ENCODE data around the gene ALDOB. TPM values are rescaled to one million over a fixed set of nuclear protein-coding genes. Genes with fewer than 3 reads are reported as not detected.

ALDOB gene
- total RNA-seq, 4 donors from 2014 or later = 5.1 to 8.7 TPM; not detected in 2

GRCh38 chr9:101458963-101459631, 23.5 kb upstream of the ALDOB start:
- DNase-seq (no peak), ATAC-seq (peak; percentile 83 to 85)
- peaks cover 0 to 5% (median 0%) of the 10 kb centered on the region in 3 donors for H3K27me3 ChIP-seq
- peak; percentile 14 to 75 (median 52) for TF ChIP-seq CTCF (IDR thresholded peaks at IDR 0.05 in 4 of 5, conservative IDR thresholded peaks at IDR 0.05 in 1 of 5)
- TF ChIP-seq POLR2A (IDR thresholded peaks at IDR 0.05) = no peak
- H3K9me3 ChIP-seq = no peaks in the 10 kb centered on the region
- no peaks in the 10 kb centered on the region for H3K36me3 ChIP-seq
- H3K4me1 ChIP-seq = no peaks in the 10 kb centered on the region
- in situ Hi-C loops (cut with MboI; ENCODE audit: low sequenced_read_pairs in 4 of 4) (loop anchor here in 3 of 4 donors (5.0 kb wide), 1 partner anchor 73 kb away; the partner anchor contains the start of gene RNF20 (in 3 of the 3)), intact Hi-C loops (cut with DNase I; ENCODE audit: low total_unique reads) (loop anchor here (1.0 kb wide), 1 partner anchor 71 kb away; no protein-coding TSS in a partner anchor)
- no peak overlapping the region for H3K27ac ChIP-seq
- no peak overlapping the region for H3K4me3 ChIP-seq

- Histone ChIP-seq H3K27ac (no peak overlapping the region), H3K9me3 (no peaks in the 10 kb centered on the region), H3K4me3 (no peak overlapping the region), H3K36me3 (no peaks in the 10 kb centered on the region), H3K27me3 (no peaks in the 10 kb centered on the region), H3K4me1 (no peaks in the 10 kb centered on the region)
- no peak for ATAC-seq
- no peak for DNase-seq
- in situ Hi-C loops (cut with MboI; ENCODE audit: low sequenced_read_pairs in 4 of 4) (loop anchor here in 3 of 4 donors (5.0 kb wide), 1 partner anchor 75 kb away; the partner anchor contains the start of gene RNF20 (in 3 of the 3)), intact Hi-C loops (cut with DNase I; ENCODE audit: low total_unique reads) (no loop called here)
- no peak for TF ChIP-seq POLR2A (IDR thresholded peaks at IDR 0.05)
- TF ChIP-seq CTCF (IDR thresholded peaks at IDR 0.05 in 4 of 5, conservative IDR thresholded peaks at IDR 0.05 in 1 of 5) = no peak
These were observed 21.4 kb upstream of the ALDOB start for GRCh38 chr9:101457003-101457402.

GRCh38 chr9:101455656-101456240, 20.2 kb upstream of the ALDOB start:
- in situ Hi-C loops (cut with MboI; ENCODE audit: low sequenced_read_pairs in 4 of 4) = loop anchor here in 3 of 4 donors (5.0 kb wide), 1 partner anchor 77 kb away; the partner anchor contains the start of gene RNF20 (in 3 of the 3)

GRCh38 chr9:101453776-101454570, 18.4 kb upstream of the ALDOB start:
- no peak for DNase-seq
- Histone ChIP-seq H3K4me1 (no peaks in the 10 kb centered on the region), H3K27ac (no peak overlapping the region), H3K36me3 (no peaks in the 10 kb centered on the region), H3K4me3 (no peak overlapping the region), H3K9me3 (no peaks in the 10 kb centered on the region), H3K27me3 (no peaks in the 10 kb centered on the region)
- no peak for ATAC-seq
- TF ChIP-seq POLR2A (IDR thresholded peaks at IDR 0.05) = no peak
- TF ChIP-seq CTCF (IDR thresholded peaks at IDR 0.05 in 4 of 5, conservative IDR thresholded peaks at IDR 0.05 in 1 of 5) = no peak
- intact Hi-C loops (cut with DNase I; ENCODE audit: low total_unique reads) = no loop called here
- in situ Hi-C loops (cut with MboI; ENCODE audit: low sequenced_read_pairs in 4 of 4) = no loop called here

More at GRCh38 chr9:101455656-101456240, 20.2 kb upstream of the ALDOB start:
- Histone ChIP-seq H3K27me3 (no peaks in the 10 kb centered on the region), H3K4me1 (no peaks in the 10 kb centered on the region), H3K9me3 (no peaks in the 10 kb centered on the region), H3K4me3 (no peak overlapping the region), H3K36me3 (no peaks in the 10 kb centered on the region), H3K27ac (no peak overlapping the region)
- intact Hi-C loops (cut with DNase I; ENCODE audit: low total_unique reads) = no loop called here
- no peak for TF ChIP-seq POLR2A (IDR thresholded peaks at IDR 0.05)
- no peak for TF ChIP-seq CTCF (IDR thresholded peaks at IDR 0.05 in 4 of 5, conservative IDR thresholded peaks at IDR 0.05 in 1 of 5)
- DNase-seq (no peak), ATAC-seq (no peak)

Data from gastrocnemius medialis (tissue), 4 donors.